ENCODE data around the gene KLHL10.

GRCh38 chr17:41797377-41797776, 40.2 kb upstream of the KLHL10 start:
- TF ChIP-seq CTCF (conservative IDR thresholded peaks at IDR 0.05 in 1 of 2, IDR thresholded peaks at IDR 0.05 in 1 of 2; ENCODE audit: extremely low read depth in 1 of 2, insufficient read depth in 1 of 2, low read depth in 1 of 2, low read length in 2 of 2) (no peak), EZH2 (IDR thresholded peaks at IDR 0.05; ENCODE audit: borderline replicate concordance, low read length) (no peak)

Data from mammary epithelial cell (primary cell).